Germinal center (tissue), 1 donor: ENCODE results near the gene GPR161.
"Not testable (repeated sequence)": the region's sequence is repeated elsewhere in the genome, so short reads cannot be mapped to it uniquely, and the experiment has no call there.

Source experiments
- DNase-seq: peaks from one replicate; pipeline ENCODE4 v3.0.0; 2012; ENCODE audit warnings: mixed read lengths, low spot score

Gene GPR161

DNA sequence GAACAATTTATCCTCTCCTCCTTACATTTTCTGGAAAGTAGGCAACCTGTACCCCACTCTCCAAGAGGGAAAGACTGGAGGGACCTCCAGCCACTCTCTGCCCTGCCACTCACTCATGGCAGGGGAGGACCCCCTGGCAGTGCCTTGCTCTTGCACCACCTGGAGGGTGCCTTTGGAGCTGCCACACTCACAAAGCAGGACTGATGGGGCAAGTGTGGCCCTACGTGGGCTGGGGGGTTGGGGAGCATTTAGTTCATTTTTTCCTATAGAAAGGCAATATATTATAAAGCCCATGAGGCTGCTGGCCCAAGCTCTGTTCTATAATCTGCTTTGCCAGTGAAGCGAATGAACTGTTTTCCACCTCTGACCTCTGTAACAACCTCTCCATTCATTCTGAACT is 50.3 kb downstream of the GPR161 start:
- no peak for DNase-seq

DNA sequence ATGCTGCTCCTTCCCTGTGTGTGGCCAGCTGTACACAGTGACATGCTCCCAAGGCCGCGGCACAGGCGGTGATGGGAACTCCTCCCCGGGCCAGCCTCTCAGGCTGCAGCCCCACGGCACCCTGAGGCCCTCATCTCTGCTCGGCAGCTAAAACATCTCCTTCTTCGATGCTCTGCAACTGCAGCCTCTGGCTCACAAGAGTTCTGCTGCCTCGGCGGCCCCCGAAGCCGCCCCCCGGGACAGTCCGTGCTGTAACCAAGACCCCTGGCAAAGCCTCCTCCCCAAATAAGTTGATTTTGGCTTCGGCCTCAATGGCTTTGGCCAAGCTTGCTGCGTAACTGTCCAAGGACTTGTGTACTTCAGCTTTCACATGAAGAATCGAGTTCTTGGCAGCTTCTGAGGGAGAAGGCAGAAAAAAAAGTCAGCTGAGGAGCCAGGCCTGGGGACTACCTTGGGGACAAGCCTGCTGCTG is 51.3 kb downstream of the GPR161 start:
- DNase-seq, result no peak

DNA sequence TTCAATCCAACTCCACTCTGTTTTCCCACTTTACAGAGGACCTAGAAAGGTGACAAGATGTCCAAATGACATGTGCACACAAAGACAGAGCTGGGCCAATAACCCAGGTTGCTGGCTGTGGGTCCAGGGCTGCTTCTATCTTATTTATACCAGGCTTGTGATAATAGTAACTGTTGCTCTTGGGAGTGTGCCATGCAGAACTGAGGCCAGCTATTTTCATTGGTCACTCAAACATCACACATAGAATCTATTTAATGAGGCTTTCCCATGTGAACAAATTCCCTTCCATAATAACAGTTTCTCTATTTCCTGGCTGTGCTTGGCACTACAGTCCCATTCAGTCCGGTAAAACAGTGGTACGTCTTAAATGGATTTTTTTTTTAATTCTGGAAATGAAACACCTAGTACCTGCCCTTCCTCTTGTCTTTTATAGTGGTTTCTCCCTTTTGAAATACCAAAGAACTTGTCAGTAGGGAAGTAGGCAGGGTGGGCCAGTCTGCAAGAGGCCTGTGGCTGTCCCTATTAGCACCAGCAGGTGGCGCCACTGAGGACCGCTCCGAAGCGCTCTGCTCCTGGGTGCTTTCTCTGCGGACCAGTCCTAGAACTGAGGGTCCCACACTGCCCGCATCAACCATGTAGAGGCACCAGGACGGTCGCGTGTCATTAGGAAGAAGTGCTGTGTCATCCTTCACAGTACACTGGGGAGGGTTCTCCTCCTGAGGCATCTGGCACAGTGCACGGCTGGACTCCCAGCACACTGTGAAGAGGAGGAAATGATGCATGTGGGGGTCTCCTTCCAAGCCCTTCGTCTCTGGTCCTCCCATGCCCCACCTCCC is 52.1 kb downstream of the GPR161 start:
- DNase-seq, result peak; percentile 67

DNA sequence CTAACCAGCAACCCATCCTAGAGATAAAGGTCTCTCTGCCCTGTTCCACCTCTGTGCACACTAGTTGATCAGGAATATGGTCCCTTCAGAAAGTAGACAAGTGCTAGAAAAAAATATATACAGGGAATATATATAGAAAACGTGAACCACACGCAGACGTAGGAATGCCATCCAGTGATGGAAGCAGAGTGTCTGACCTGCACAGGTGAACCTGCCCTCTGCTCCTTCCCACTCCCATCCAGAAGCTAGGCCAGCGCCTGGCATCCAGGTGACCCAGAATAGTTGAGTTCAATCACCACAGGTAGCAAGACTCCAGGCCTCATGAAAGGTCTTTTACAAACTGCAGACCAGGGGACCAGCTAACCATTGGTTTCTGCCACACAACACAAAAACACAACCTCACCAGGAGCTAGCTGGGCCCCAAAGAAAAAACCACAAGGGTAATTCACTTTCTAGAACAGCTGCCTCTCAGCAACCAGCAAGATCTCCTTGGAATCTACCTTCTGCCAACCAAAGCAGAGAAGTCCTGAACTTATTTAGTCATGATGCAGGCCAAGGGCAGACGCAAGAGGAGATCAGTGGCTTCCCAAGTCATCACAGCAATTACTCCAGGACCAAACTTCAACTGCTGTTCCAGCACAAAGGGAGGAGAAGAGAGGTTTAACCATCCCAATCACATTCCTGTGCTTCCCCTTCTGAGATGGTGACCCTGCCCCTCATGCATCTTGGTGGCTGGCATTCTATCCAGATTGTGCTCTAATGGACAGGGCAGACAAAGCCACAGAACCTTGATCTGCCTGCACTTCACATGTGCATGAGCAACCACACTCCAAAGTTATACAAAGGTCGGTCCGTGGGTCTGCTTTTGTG is 53.0 kb downstream of the GPR161 start:
- DNase-seq, result no peak

DNA sequence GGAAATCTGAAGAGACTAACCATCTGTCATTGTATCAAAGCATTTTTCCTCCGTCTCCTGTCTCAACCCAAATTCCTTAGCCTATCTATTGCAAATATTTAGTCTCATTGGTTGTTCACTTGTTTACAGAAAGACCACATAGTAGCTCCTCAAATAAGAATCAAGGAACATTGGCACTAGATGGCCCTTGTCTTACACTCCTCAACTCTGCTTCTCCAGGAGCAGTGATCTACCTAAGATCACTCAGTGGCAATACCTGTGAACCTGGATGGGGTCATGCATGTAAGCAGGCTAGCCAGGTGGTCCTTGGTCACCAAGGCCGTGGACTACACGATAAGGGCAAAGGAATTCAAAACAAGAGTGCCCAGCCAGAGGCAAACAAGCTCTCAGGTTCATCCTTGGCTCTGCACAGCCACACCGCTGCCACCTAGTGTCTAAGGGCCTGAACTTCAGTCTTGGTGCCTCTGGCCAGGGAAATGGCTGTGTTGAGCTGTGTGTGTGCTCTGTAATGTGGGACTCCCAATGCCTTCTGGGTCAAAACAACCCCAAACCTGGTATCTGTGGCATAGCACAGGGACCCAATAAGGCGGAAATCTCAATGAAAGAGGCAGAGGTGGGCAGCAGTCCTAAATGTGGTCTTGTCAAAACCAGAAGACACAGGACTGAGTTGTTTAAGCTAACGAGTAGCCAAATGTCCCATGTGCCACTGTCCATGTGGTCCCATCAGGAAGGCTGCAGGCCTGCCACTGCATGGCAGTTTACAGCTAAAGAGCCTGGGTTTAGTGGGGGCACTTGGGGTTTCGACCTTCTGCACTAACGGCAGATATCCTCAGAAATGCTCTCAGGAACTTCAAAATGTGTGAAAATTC is 54.5 kb downstream of the GPR161 start:
- DNase-seq, result peak; percentile 75

DNA sequence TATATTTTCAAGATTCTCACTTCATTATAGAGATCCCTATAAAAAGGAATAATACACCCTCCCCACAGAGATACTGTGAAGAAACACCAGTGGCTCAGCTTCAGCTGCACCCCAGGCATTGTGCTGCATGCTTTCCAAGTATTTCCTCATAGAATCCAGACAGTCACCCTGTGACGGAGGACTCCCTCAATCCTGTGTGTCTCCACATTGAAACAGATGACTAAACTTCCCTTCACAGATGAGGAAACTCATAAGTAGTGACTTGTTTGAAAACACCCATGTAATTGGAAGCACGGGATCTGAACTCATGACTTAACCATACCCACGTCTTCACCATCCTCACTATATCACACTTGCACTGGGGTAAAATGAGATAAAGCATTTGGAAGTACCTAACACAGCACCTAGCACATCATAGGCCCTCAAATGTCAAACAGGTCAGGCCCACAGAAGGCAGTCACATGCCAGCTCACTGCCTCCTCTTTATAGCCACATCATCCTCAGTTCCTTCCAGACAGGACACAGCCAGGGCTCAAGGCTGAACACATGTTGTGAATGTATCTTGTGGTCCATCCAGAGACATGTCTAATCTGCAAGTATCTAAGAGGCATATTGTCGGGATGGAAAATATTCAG is 55.2 kb downstream of the GPR161 start:
- DNase-seq, result no peak

DNA sequence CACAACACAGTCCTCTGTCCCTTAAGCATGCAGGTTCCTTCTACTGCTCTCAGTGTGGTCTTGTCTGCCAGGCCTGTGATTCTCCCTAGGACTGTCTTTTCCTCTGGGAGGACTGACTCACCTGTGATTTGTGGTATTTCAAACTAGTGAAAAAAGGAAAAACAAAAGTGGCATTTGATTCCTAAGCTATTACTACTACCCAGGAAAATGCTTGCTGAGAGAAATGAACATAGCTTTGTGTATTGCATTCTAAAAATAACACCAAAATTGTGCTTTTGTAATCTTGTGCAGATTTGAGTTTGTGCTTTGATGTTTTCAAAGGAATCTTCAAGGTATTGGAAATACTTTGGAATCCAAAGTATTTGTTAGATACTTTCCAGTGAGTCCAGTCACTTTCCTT is 57.0 kb downstream of the GPR161 start:
- no peak for DNase-seq

DNA sequence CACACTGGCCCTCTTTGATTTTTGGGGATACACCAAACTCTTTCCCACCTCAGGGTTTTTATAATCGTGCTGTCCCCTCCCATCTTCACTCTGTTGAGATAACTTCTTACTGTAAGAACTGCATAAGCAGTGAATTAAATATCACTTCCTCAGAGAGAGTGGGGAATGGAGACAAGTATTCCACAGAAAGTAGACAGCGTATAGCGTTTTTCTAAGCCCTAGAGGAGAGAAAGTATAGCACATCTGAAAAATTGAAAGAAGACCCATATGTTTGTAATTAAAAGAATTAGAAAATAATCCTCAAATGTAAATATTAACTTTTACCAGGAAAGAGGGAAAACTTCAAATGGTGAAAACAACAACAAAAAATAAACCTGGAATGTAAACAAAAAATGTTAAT is 67.3 kb downstream of the GPR161 start:
- no peak for DNase-seq

DNA sequence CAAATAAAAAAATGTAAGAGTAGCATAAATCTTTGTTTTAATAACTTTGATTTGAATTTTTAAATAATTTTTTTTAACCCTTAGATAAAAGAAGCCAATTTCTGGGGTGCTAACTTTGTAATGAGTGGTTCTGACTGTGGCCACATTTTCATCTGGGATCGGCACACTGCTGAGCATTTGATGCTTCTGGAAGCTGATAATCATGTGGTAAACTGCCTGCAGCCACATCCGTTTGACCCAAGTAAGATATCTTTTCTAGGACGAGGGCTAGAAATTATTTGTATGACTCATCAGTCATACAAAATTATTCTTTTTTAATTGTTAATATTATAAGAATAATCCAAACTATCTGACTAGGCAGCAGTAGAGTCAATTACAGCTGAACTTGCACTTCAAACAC is 71.2 kb downstream of the GPR161 start:
- no peak for DNase-seq

DNA sequence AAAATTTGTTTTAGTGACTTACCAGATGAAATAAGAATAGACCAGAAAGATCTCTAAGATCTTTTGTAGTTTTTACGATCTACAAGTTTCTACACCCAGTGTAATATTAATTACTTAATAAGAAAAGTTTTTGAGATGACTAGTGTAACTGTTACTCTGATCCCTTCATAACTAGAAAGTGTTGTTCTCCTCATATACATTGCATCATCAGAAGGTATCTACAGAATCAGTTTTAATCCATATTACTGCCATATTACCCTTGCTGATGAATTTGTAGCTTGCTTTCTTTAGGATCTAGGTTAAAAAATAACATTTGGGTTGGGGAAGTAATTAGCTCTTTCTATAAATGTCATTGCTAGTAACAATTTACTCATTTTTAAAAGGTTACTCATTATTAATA is 72.5 kb downstream of the GPR161 start:
- no peak for DNase-seq

DNA sequence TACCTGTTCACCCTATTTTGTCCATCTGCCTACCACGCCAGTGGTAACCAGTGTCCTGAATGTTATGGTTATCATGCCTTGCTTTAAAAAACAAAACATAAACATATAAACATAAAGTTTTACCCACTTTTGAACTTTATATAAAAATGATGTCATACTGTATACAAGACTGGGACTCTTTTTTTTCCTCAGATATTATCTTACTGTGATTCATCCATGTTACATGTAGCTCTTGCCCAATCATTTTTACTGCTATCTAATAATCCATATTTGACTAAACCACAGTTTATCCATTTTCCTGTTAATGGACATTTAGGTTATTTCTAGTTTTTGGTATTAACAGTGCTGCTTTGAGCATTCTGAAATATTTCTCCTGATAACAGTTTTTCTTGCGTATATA is 78.8 kb downstream of the GPR161 start:
- DNase-seq, result no peak

DNA sequence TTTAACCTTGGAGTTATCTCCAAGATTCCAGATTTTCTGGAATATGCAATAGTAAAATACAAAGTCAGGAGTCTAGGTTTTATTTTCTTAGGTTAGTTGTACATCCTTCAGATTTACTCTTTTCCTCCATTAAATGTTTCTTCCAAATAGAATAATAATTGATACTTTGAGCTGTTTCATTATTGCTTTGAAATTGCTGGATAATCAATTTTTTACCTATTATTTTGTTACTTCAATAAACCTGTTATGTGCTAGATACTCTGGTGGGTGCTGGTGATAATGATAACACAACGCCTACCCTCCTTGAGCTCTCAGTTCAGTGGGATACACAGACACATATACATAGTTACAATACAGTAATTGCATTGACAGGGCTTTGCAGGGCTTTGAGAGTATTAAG is 79.4 kb downstream of the GPR161 start:
- no peak for DNase-seq

DNA sequence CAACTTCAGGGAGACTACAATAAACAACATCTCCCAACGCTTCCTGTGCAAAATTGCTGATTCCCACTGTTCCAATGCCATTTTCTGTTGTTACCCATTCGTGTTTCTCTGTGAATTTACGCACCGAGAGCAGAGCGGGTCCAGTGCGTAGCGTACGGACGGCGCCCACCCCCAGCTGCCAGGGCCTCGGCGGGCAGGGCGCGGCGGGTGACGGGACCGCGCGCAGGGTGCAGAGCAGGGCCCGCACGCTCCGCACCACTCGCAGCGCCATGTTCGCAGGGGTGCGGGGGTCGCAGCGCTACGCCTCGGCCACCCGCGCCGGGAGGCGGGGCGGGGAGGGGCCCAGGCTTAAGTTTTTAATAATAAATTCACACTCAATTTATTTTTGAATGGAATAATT is 80.6 kb downstream of the GPR161 start:
- DNase-seq, result not testable (repeated sequence)

DNA sequence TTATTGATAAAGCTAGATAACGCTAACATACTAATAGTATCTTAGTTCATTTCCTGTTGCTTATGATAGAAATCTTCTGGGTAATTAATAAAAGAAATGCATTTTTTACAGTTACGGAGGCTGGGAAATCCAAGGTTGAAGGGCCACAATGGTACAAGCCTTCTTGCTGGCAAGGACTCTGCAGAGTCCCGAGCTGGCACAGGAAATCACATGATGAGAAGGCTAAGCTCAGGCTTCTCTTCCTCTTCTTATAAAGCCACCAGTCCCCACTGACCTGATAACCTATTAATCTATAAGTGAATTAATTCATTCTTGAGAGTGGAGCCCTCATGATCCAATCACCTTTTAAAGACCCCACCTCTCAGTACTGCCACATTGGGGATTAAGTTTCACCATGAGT is 82.6 kb downstream of the GPR161 start:
- DNase-seq, result no peak

DNA sequence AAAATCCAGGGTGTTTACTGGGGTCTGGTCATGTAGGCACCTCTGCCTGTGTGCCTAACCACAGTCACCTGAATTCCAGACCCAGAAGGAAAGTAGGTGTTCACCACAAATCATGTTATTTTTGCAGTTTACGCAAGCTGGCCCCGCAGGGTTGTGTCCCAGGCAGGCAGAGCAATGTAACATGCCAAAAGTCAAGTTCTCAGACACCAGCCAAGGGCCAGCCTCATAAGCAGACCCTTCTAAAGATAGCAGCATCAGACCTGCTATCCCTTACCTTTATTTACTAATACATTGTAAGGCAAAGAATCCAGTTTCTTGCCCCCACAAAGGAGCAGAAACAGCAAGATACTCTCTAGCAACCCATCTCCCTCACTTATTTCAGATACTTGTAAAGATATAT is 83.0 kb downstream of the GPR161 start:
- DNase-seq, result no peak

DNA sequence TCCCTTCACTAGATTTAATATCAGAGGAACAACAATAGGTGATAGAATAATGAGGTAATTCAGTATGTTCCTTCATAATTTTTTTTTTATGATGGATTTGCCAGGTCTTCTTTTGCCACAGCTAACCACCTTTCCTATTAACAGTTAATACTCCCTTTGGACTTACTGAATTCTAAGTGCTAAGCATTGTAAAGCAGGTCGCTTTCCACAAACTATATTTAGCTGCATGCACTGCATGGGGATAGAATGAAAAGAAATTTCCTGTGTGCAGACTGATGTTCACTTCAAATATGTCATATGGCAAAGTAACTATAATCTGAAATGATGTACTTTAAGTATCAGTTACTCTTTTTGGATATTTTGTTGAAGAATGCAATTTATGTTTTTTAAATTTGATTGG is 85.8 kb downstream of the GPR161 start:
- no peak for DNase-seq

DNA sequence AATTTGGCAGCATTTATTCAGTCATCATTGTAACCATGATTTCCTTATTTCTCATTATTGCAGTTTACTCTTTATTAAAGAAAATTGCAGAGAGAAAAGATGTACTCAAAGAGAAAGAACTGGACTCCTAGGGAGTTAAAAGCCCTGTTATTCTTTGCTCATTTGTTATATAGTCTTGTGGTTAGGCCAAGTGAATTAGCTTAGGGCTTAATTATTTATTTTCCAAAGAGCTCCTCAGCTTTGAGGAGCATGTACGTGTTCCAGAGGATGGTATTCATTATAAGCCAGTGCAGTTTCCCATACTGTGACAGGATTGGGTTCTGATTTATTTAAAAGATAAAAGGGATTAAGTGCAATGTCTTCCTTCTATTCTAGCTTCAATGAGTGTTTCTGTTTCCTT is 86.4 kb downstream of the GPR161 start:
- no peak for DNase-seq

DNA sequence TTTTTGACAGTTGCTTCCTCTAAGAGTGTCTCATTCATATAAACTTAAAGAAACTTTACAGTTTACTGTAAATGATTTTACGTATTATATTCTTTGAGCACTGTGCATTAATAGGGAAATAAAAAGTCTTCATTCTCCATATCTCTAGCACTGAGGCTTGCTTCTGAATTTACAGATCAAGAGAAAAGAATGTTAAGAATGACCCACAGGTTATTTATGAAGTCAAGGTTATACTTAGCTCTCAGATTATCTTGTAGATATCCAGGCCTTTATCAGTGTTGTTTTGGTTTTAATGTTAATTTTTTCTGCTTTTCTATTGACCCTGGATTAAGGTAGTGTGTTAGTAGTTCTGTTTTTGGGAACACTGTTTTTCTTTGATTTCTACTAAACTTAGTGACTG is 91.4 kb downstream of the GPR161 start:
- no peak for DNase-seq

DNA sequence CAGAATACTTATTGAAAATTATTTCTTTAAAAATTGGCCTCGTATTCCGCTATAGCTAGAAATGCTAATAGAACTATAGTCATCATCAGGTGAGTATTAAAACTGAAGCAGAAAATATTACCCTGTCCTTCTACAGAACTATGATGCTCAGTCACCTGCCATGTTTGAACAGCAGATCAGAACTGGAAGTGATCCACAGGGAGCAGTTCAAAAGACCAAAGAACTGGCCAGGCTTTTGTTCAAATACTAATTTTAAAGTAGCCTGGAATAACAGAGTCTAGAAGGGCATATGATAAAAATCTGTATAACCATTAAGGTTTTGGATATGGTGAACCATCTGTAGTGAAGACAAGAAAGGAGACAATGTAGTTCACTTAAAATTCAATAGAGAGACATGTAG is 94.4 kb downstream of the GPR161 start:
- DNase-seq, result no peak

DNA sequence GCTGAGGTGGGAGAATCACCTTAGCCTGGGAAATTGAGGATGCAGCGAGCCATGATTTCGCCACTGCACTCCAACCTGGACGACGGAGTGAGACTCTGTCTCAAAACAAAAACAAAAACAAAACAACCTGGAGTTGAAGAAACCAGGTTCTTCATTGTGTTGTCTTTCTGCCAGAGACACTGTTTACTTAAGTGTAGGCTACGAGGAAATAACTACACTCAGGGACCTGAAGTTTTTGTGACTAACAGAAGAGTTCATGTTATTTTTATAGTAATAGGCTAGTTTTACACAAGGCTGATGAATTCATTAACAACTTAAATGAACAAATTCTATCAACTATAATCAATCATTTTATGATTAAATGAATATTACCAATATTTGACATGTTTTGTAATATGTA is 101.4 kb downstream of the GPR161 start:
- no peak for DNase-seq

DNA sequence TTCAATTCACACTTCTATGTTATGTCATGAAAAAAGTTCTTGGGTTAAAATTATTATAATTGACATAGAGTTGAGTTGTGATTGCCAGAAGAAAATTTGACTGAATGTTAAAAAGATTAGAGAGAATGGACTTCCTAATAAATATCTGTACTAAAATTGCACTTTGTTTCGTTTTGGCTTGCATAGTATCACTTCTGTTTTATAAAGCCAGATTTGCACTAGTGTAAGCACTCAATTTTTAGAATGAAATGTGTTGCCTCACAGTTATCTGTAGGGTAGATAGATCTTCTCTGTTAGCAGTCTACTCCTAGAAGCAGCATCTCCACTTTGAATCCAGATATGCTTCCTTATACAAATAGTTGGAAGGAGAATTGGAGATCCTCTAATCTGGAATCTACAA is 104.7 kb downstream of the GPR161 start:
- peak; percentile 21 for DNase-seq

DNA sequence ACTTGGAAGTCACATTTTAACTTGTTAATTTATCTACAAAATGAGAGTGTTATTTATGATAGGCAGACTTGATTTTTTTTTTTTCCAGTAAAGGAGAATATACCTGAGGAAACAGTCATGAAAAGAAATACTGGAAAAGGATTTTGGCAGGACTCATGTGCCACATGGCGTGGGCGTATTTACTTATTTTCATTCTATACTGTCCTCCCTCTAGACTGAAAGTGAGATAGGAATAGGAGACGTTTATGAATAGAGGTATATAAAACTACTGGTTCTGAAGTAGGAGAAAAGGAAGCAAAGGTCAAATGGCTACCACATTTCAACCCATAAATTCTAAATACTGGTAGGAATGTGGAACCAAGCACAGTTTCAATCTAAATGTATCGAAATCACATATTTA is 105.1 kb downstream of the GPR161 start:
- no peak for DNase-seq
